Measurements from ENCODE around the gene PDE7B. TPM values are rescaled to one million over a fixed set of nuclear protein-coding genes. Genes with fewer than 3 reads are reported as not detected.

PDE7B gene
- total RNA-seq, 1 donor from 2014 or later = 3.9 TPM

- TF ChIP-seq CTCF (IDR thresholded peaks at IDR 0.05) = no peak
- Mint-ChIP-seq H3K36me3 (ENCODE audit: unreplicated experiment) (no peaks in the 10 kb centered on the region), H3K27ac (ENCODE audit: unreplicated experiment) (peak overlapping the region; percentile 87), H3K9me3 (ENCODE audit: unreplicated experiment) (no peaks in the 10 kb centered on the region), H3K4me1 (ENCODE audit: unreplicated experiment) (peaks cover 59% of the 10 kb centered on the region), H3K27me3 (ENCODE audit: unreplicated experiment) (no peaks in the 10 kb centered on the region), H3K4me3 (ENCODE audit: unreplicated experiment) (peak overlapping the region; percentile 69)
- no peak for DNase-seq (ENCODE audit: extremely low spot score, unreplicated experiment)
Measured at GRCh38 chr6:136037242-136037875, 185.9 kb downstream of the PDE7B start.

- DNase-seq (ENCODE audit: extremely low spot score, unreplicated experiment) = no peak
- no peaks in the 10 kb centered on the region for H3K9me3 Mint-ChIP-seq (ENCODE audit: unreplicated experiment)
- H3K4me1 Mint-ChIP-seq (ENCODE audit: unreplicated experiment) = peaks cover 57% of the 10 kb centered on the region
- H3K4me3 Mint-ChIP-seq (ENCODE audit: unreplicated experiment) = peak overlapping the region; percentile 69
- no peak for TF ChIP-seq CTCF (IDR thresholded peaks at IDR 0.05)
- H3K27ac Mint-ChIP-seq (ENCODE audit: unreplicated experiment) = peak overlapping the region; percentile 87
- H3K36me3 Mint-ChIP-seq (ENCODE audit: unreplicated experiment) = no peaks in the 10 kb centered on the region
- no peaks in the 10 kb centered on the region for H3K27me3 Mint-ChIP-seq (ENCODE audit: unreplicated experiment)
Measured at GRCh38 chr6:136037876-136038460, 186.5 kb downstream of the PDE7B start.

GRCh38 chr6:136038531-136038930 lies 187.0 kb downstream of the PDE7B start:
- no peaks in the 10 kb centered on the region for H3K9me3 Mint-ChIP-seq (ENCODE audit: unreplicated experiment)
- H3K4me1 Mint-ChIP-seq (ENCODE audit: unreplicated experiment) = peaks cover 56% of the 10 kb centered on the region
- H3K27ac Mint-ChIP-seq (ENCODE audit: unreplicated experiment) = no peak overlapping the region
- TF ChIP-seq CTCF (IDR thresholded peaks at IDR 0.05) = no peak
- no peaks in the 10 kb centered on the region for H3K27me3 Mint-ChIP-seq (ENCODE audit: unreplicated experiment)
- DNase-seq (ENCODE audit: extremely low spot score, unreplicated experiment) = no peak
- H3K4me3 Mint-ChIP-seq (ENCODE audit: unreplicated experiment) = peak overlapping the region; percentile 69
- no peaks in the 10 kb centered on the region for H3K36me3 Mint-ChIP-seq (ENCODE audit: unreplicated experiment)

DNA sequence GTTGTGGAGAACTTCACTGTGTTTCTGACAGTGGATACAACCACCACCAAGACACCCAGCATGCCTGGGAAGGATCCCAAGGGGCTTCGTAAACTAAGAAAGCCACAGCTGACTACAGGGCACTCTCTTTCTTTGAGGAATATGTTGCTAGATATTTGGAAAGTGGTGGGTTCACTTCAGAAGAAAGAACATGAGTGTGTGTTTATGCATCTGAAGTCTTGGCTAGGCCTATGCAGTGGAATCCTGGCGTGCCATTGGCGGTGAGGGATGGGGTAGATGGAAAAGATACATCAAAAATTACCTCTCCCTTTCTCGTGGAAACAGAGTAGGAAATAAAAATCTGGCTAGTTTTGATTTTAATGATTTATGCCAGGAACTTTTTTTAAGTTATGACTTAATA lies 187.7 kb downstream of the PDE7B start:
- no peak overlapping the region for H3K27ac Mint-ChIP-seq (ENCODE audit: unreplicated experiment)
- no peaks in the 10 kb centered on the region for H3K27me3 Mint-ChIP-seq (ENCODE audit: unreplicated experiment)
- no peak for DNase-seq (ENCODE audit: extremely low spot score, unreplicated experiment)
- peak overlapping the region; percentile 30 for H3K4me3 Mint-ChIP-seq (ENCODE audit: unreplicated experiment)
- no peaks in the 10 kb centered on the region for H3K9me3 Mint-ChIP-seq (ENCODE audit: unreplicated experiment)
- no peak for TF ChIP-seq CTCF (IDR thresholded peaks at IDR 0.05)
- H3K36me3 Mint-ChIP-seq (ENCODE audit: unreplicated experiment) = no peaks in the 10 kb centered on the region
- H3K4me1 Mint-ChIP-seq (ENCODE audit: unreplicated experiment) = peaks cover 52% of the 10 kb centered on the region

DNA sequence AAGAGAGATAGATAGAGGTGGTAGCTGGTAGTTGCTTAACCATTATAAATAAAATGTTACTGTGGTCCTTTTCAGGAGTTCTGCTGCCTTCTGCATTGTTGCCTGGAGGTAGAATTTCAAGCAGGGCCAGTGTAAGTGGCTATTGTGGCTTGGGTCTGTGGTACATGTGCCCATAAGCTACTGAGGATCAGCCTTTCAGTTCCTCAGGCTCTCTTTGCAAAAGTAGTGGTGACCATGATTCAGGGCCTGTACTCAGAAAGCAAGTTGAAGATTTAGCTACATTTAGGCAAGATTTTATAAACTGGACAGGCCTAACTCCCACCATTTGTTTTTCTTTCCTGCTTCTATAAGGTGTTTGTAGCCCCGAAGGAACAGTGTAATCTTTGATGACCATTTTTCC lies 199.0 kb downstream of the PDE7B start:
- no peaks in the 10 kb centered on the region for H3K36me3 Mint-ChIP-seq (ENCODE audit: unreplicated experiment)
- no peak overlapping the region for H3K4me3 Mint-ChIP-seq (ENCODE audit: unreplicated experiment)
- peaks cover 10% of the 10 kb centered on the region for H3K4me1 Mint-ChIP-seq (ENCODE audit: unreplicated experiment)
- no peak overlapping the region for H3K27ac Mint-ChIP-seq (ENCODE audit: unreplicated experiment)
- no peaks in the 10 kb centered on the region for H3K9me3 Mint-ChIP-seq (ENCODE audit: unreplicated experiment)
- TF ChIP-seq CTCF (IDR thresholded peaks at IDR 0.05) = no peak
- no peaks in the 10 kb centered on the region for H3K27me3 Mint-ChIP-seq (ENCODE audit: unreplicated experiment)
- no peak for DNase-seq (ENCODE audit: extremely low spot score, unreplicated experiment)

Data from osteocyte (in vitro differentiated cells).